Vagina (tissue), 2 donors: ENCODE measurements around the gene JDP2. TPM values are rescaled to one million over a fixed set of nuclear protein-coding genes. Genes with fewer than 3 reads are reported as not detected.
"Not testable (repeated sequence)": the region's sequence is repeated elsewhere in the genome, so short reads cannot be mapped to it uniquely, and the experiment has no call there.

Source experiments
- DNase-seq, 2 donors: peaks; one replicate each; pipeline ENCODE4 v3.0.0-alpha.2; 2017; ENCODE audit errors: extremely low spot score in 2 of 2
- H3K27ac ChIP-seq: fragments of 200-600 bp; sonication (generic); one replicate; pipeline ENCODE4 v1.5.1; 2019
- H3K27me3 ChIP-seq: fragments of 200-600 bp; sonication (generic); one replicate; pipeline ENCODE4 v1.5.1; 2019
- H3K36me3 ChIP-seq, 2 donors: fragments of 200-600 bp; sonication (generic); one replicate each; pipeline ENCODE4 v1.5.1; 2017 to 2019
- H3K4me1 ChIP-seq: fragments of 200-600 bp; sonication (generic); one replicate; pipeline ENCODE4 v1.5.1; 2019
- H3K4me3 ChIP-seq, 2 donors: fragments of 200-600 bp; sonication (generic); 1 replicate in 1 of 2; 2 replicates in 1 of 2; pipeline ENCODE4 v1.5.1; 2016 to 2019
- H3K9me3 ChIP-seq: fragments of 200-600 bp; sonication (generic); one replicate; pipeline ENCODE4 v1.5.1; 2019
- CTCF ChIP-seq, 3 experiments: fragments of 450-650 bp in 2 of 3; fragments of 200-600 bp in 1 of 3; sonication (generic) in 1 of 3; IDR thresholded peaks; one replicate each; pipeline ENCODE4 v1.5.1; 2017 to 2019; ENCODE audit warnings: antibody characterized with exemption in 3 of 3, mild to moderate bottlenecking in 2 of 3, moderate library complexity in 2 of 3
- POLR2A ChIP-seq, 2 donors: fragments of 450-650 bp; IDR thresholded peaks; one replicate each; pipeline ENCODE4 v1.6.1; 2017; ENCODE audit warnings: antibody characterized with exemption in 2 of 2, mild to moderate bottlenecking in 2 of 2, moderate library complexity in 2 of 2
- POLR2AphosphoS5 ChIP-seq, 2 donors: sonication (generic); formaldehyde crosslinking; IDR thresholded peaks; one replicate each; pipeline ENCODE4 v1.9.0; 2017; ENCODE audit warnings: antibody characterized with exemption in 2 of 2, mild to moderate bottlenecking in 2 of 2, low read depth in 1 of 2; ENCODE audit not compliant: insufficient read depth in 1 of 2
- intact Hi-C: fragments of 100-400 bp; cut with DNase I; formaldehyde crosslinking; loops from one replicate; pipeline ENCODE4 v1.15.1; 2023
- total RNA-seq: library from RNA; depleted of rRNA; stranded (reverse); fragments of >200 nt; gene quantifications from one replicate; pipeline ENCODE4 v1.2.3, GENCODE V29; 2016

Gene JDP2
- total RNA-seq, 1 donor from 2014 or later = 66.5 TPM

GRCh38 chr14:75464626-75465025 is 36.8 kb downstream of the JDP2 start:
- H3K4me1 ChIP-seq = peaks cover 15% of the 10 kb centered on the region
- no peaks in the 10 kb centered on the region for H3K9me3 ChIP-seq
- no peaks in the 10 kb centered on the region for H3K27me3 ChIP-seq
- H3K36me3 ChIP-seq = no peaks in the 10 kb centered on the region
- H3K27ac ChIP-seq = no peak overlapping the region
- no peak for DNase-seq
- H3K4me3 ChIP-seq = no peak overlapping the region
- intact Hi-C loops = no loop called here
- TF ChIP-seq CTCF (IDR thresholded peaks at IDR 0.05) (no peak), POLR2A (IDR thresholded peaks at IDR 0.05) (no peak), POLR2AphosphoS5 (IDR thresholded peaks at IDR 0.05; ENCODE audit: insufficient read depth in 1 of 2, low read depth in 1 of 2) (no peak)

GRCh38 chr14:75467763-75468162 is 39.9 kb downstream of the JDP2 start:
- Histone ChIP-seq H3K9me3 (no peaks in the 10 kb centered on the region), H3K27ac (no peak overlapping the region), H3K27me3 (no peaks in the 10 kb centered on the region), H3K4me3 (no peak overlapping the region), H3K36me3 (peaks cover 4 to 24% of the 10 kb centered on the region in 2 donors), H3K4me1 (peaks cover 9% of the 10 kb centered on the region)
- no peak for TF ChIP-seq POLR2AphosphoS5 (IDR thresholded peaks at IDR 0.05; ENCODE audit: insufficient read depth in 1 of 2, low read depth in 1 of 2)
- TF ChIP-seq CTCF (IDR thresholded peaks at IDR 0.05) = no peak
- intact Hi-C loops = no loop called here
- DNase-seq = no peak

GRCh38 chr14:75469164-75469563 is 41.3 kb downstream of the JDP2 start:
- no peak overlapping the region for H3K4me3 ChIP-seq
- no peak for DNase-seq
- intact Hi-C loops = no loop called here
- no peak overlapping the region for H3K27ac ChIP-seq
- no peaks in the 10 kb centered on the region for H3K9me3 ChIP-seq
- peaks cover 4 to 24% of the 10 kb centered on the region in 2 donors for H3K36me3 ChIP-seq
- H3K4me1 ChIP-seq = peaks cover 9% of the 10 kb centered on the region
- TF ChIP-seq CTCF (IDR thresholded peaks at IDR 0.05) (no peak), POLR2A (IDR thresholded peaks at IDR 0.05) (no peak), POLR2AphosphoS5 (IDR thresholded peaks at IDR 0.05; ENCODE audit: insufficient read depth in 1 of 2, low read depth in 1 of 2) (no peak)
- no peaks in the 10 kb centered on the region for H3K27me3 ChIP-seq

GRCh38 chr14:75469606-75470237 is 41.9 kb downstream of the JDP2 start:
- Histone ChIP-seq H3K27me3 (no peaks in the 10 kb centered on the region), H3K9me3 (no peaks in the 10 kb centered on the region), H3K4me1 (peaks cover 9% of the 10 kb centered on the region), H3K36me3 (peaks cover 4 to 24% of the 10 kb centered on the region in 2 donors), H3K27ac (no peak overlapping the region), H3K4me3 (no peak overlapping the region)
- TF ChIP-seq POLR2AphosphoS5 (IDR thresholded peaks at IDR 0.05; ENCODE audit: insufficient read depth in 1 of 2, low read depth in 1 of 2) (no peak), POLR2A (IDR thresholded peaks at IDR 0.05) (no peak)
- intact Hi-C loops = no loop called here
- no peak for DNase-seq

GRCh38 chr14:75470238-75470797 is 42.5 kb downstream of the JDP2 start:
- H3K9me3 ChIP-seq = no peaks in the 10 kb centered on the region
- DNase-seq = no peak
- no peaks in the 10 kb centered on the region for H3K27me3 ChIP-seq
- intact Hi-C loops = no loop called here
- H3K36me3 ChIP-seq = peaks cover 4 to 24% of the 10 kb centered on the region in 2 donors
- H3K4me3 ChIP-seq = no peak overlapping the region
- no peak overlapping the region for H3K27ac ChIP-seq
- no peak for TF ChIP-seq POLR2AphosphoS5 (IDR thresholded peaks at IDR 0.05; ENCODE audit: insufficient read depth in 1 of 2, low read depth in 1 of 2)
- peaks cover 9% of the 10 kb centered on the region for H3K4me1 ChIP-seq

- intact Hi-C loops = no loop called here
- H3K4me3 ChIP-seq = no peak overlapping the region
- peaks cover 4 to 24% of the 10 kb centered on the region in 2 donors for H3K36me3 ChIP-seq
- H3K9me3 ChIP-seq = no peaks in the 10 kb centered on the region
- H3K27ac ChIP-seq = no peak overlapping the region
- peaks cover 3% of the 10 kb centered on the region for H3K4me1 ChIP-seq
- DNase-seq = no peak
- H3K27me3 ChIP-seq = no peaks in the 10 kb centered on the region
- TF ChIP-seq POLR2AphosphoS5 (IDR thresholded peaks at IDR 0.05; ENCODE audit: insufficient read depth in 1 of 2, low read depth in 1 of 2) (no peak), CTCF (IDR thresholded peaks at IDR 0.05) (no peak), POLR2A (IDR thresholded peaks at IDR 0.05) (no peak)
Measured at GRCh38 chr14:75471059-75471458, 43.2 kb downstream of the JDP2 start.

- DNase-seq, H3K27ac ChIP-seq, H3K27me3 ChIP-seq, intact Hi-C loops, H3K4me1 ChIP-seq, H3K4me3 ChIP-seq, H3K9me3 ChIP-seq: not testable (repeated sequence)
- H3K36me3 ChIP-seq = peaks cover 4 to 24% of the 10 kb centered on the region in 2 donors
Measured at GRCh38 chr14:75474127-75474526, 46.3 kb downstream of the JDP2 start.
